ENCODE measurements around the gene TNNI2.

- TF ChIP-seq, protein P1, sequence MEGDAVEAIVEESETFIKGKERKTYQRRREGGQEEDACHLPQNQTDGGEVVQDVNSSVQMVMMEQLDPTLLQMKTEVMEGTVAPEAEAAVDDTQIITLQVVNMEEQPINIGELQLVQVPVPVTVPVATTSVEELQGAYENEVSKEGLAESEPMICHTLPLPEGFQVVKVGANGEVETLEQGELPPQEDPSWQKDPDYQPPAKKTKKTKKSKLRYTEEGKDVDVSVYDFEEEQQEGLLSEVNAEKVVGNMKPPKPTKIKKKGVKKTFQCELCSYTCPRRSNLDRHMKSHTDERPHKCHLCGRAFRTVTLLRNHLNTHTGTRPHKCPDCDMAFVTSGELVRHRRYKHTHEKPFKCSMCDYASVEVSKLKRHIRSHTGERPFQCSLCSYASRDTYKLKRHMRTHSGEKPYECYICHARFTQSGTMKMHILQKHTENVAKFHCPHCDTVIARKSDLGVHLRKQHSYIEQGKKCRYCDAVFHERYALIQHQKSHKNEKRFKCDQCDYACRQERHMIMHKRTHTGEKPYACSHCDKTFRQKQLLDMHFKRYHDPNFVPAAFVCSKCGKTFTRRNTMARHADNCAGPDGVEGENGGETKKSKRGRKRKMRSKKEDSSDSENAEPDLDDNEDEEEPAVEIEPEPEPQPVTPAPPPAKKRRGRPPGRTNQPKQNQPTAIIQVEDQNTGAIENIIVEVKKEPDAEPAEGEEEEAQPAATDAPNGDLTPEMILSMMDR (conservative IDR thresholded peaks at IDR 0.05; ENCODE audit: low read length): no peak
- no peak for TF ChIP-seq EZH2phosphoT487 (IDR thresholded peaks at IDR 0.05; ENCODE audit: borderline replicate concordance, low read depth, low read length)
Measured at GRCh38 chr11:1839204-1839923, 583 bp downstream of the TNNI2 start.

Data from OCI-LY7 (cell line).